Type B pancreatic cell (in vitro differentiated cells): ENCODE results near the gene OST4. TPM values are rescaled to one million over a fixed set of nuclear protein-coding genes. Genes with fewer than 3 reads are reported as not detected.

ENCODE experiments used
- DNase-seq: peaks from one replicate; pipeline ENCODE4 v3.0.0; 2021; ENCODE audit warnings: mixed read lengths; ENCODE audit not compliant: unreplicated experiment; ENCODE audit errors: extremely low spot score
- H3K27ac Mint-ChIP-seq: 2 replicates; pipeline ENCODE4 v1.8.0; 2021; ENCODE audit warnings: mild to moderate bottlenecking, mixed read lengths
- H3K27me3 Mint-ChIP-seq: 2 replicates; pipeline ENCODE4 v1.8.0; 2021; ENCODE audit warnings: mixed read lengths
- H3K36me3 Mint-ChIP-seq: 2 replicates; pipeline ENCODE4 v1.8.0; 2021; ENCODE audit warnings: mixed read lengths
- H3K4me1 Mint-ChIP-seq: one replicate; pipeline ENCODE4 v1.8.0; 2021; ENCODE audit warnings: mixed read lengths; ENCODE audit not compliant: unreplicated experiment
- H3K4me3 Mint-ChIP-seq: 2 replicates; pipeline ENCODE4 v1.8.0; 2021; ENCODE audit warnings: mild to moderate bottlenecking, mixed read lengths
- H3K9me3 Mint-ChIP-seq: 2 replicates; pipeline ENCODE4 v1.8.0; 2021; ENCODE audit warnings: mixed read lengths
- total RNA-seq: library from RNA; stranded (reverse); gene quantifications from 2 replicates; pipeline ENCODE4 v1.2.1, GENCODE V29; 2021; ENCODE audit warnings: low replicate concordance
- TF ChIP-seq, protein P1 (sequence below): fragments of 200-600 bp; sonication (generic); conservative IDR thresholded peaks from 2 replicates; pipeline ENCODE4 v1.5.0; 2021; ENCODE audit warnings: antibody characterized with exemption, mild to moderate bottlenecking

OST4 gene
- total RNA-seq, 1 donor from 2014 or later: 298 TPM

DNA sequence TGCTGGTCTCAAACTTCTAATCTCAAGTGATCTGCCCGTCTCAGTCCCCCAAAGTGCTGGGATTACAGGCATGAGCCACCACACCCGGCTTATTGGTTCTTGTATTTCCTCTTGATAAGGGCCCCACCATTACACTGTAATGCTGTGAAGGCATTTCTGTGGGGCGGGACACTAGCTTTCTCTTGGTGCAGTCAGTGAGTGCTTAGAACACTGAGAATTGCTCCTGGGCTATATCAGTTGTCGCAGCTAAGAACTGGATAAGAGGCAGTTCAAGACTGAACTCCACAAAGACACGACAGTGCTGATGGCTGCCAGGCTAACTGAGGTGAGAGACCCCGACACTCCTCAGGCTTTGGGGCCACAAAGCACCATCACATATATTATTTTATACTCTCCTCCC lies 17.2 kb upstream of the OST4 start:
- H3K27ac Mint-ChIP-seq: no peak overlapping the region
- DNase-seq: no peak
- H3K27me3 Mint-ChIP-seq: peaks cover 10% of the 10 kb centered on the region
- peak overlapping the region; percentile 51 for H3K4me3 Mint-ChIP-seq
- H3K9me3 Mint-ChIP-seq: no peaks in the 10 kb centered on the region
- TF ChIP-seq, protein P1, sequence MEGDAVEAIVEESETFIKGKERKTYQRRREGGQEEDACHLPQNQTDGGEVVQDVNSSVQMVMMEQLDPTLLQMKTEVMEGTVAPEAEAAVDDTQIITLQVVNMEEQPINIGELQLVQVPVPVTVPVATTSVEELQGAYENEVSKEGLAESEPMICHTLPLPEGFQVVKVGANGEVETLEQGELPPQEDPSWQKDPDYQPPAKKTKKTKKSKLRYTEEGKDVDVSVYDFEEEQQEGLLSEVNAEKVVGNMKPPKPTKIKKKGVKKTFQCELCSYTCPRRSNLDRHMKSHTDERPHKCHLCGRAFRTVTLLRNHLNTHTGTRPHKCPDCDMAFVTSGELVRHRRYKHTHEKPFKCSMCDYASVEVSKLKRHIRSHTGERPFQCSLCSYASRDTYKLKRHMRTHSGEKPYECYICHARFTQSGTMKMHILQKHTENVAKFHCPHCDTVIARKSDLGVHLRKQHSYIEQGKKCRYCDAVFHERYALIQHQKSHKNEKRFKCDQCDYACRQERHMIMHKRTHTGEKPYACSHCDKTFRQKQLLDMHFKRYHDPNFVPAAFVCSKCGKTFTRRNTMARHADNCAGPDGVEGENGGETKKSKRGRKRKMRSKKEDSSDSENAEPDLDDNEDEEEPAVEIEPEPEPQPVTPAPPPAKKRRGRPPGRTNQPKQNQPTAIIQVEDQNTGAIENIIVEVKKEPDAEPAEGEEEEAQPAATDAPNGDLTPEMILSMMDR: no peak
- peaks cover 4% of the 10 kb centered on the region for H3K4me1 Mint-ChIP-seq
- no peaks in the 10 kb centered on the region for H3K36me3 Mint-ChIP-seq

DNA sequence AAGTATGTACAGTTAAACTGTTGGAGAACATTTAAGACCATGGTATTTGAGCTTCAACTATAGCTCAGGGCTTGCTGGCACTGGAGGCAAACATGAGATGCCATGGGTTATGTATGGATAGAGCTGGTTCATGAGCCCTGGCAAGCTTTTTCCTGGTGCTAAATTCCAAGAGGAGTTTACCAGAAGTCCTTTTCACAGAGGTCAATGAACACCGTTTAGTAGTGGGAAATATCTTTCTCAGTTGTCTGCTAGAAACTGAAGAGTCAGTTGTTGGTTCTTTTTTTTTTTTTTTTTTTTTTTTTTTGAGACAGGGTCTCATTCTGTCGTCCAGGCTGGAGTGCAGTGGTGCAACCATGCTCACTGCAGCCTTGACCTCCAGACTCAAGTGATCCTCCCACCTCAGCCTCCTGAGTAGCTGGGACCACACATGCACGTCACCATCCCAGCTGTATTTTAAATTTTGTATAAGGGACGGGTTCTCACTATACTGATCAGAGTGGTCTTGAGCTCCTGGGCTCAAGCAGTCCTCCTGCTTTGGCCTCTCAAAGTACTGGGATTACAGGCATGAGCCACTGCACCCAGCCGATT lies 16.5 kb upstream of the OST4 start:
- Mint-ChIP-seq H3K4me3 (peak overlapping the region; percentile 70), H3K9me3 (no peaks in the 10 kb centered on the region), H3K27ac (no peak overlapping the region), H3K4me1 (peaks cover 4% of the 10 kb centered on the region), H3K27me3 (peaks cover 10% of the 10 kb centered on the region), H3K36me3 (no peaks in the 10 kb centered on the region)
- no peak for DNase-seq
- TF ChIP-seq, protein P1: no peak

DNA sequence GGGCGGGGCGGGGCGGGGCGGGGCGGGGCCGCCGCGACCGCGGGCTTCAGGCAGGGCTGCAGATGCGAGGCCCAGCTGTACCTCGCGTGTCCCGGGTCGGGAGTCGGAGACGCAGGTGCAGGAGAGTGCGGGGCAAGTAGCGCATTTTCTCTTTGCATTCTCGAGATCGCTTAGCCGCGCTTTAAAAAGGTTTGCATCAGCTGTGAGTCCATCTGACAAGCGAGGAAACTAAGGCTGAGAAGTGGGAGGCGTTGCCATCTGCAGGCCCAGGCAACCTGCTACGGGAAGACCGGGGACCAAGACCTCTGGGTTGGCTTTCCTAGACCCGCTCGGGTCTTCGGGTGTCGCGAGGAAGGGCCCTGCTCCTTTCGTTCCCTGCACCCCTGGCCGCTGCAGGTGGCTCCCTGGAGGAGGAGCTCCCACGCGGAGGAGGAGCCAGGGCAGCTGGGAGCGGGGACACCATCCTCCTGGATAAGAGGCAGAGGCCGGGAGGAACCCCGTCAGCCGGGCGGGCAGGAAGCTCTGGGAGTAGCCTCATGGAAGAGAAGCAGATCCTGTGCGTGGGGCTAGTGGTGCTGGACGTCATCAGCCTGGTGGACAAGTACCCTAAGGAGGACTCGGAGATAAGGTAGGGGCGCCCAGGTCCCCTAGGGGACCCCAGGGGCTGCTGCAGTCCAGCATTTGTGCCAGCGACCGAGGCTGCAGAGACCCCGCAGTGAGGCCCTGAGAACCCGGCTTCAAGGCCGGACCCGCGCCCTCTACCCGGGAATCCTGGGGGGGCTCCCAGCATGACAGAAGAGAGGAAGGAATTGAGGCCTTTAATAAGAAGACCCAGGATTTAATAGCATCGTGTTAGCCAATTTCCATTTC lies 15.5 kb upstream of the OST4 start, which contains the start of gene KHK:
TSS of gene KHK (plus strand) at position 49 of the 870 bp plus-strand sequence. CDS start at position 537, 488 bp downstream.
- no peak for DNase-seq
- Mint-ChIP-seq H3K27me3 (peaks cover 10% of the 10 kb centered on the region), H3K9me3 (no peaks in the 10 kb centered on the region), H3K27ac (peak within 1 kb of the TSS; percentile 55), H3K36me3 (no peaks in the 10 kb centered on the region), H3K4me3 (peak within 1 kb of the TSS; percentile 88), H3K4me1 (peaks cover 4% of the 10 kb centered on the region)
- TF ChIP-seq, protein P1: peak; percentile 49

DNA sequence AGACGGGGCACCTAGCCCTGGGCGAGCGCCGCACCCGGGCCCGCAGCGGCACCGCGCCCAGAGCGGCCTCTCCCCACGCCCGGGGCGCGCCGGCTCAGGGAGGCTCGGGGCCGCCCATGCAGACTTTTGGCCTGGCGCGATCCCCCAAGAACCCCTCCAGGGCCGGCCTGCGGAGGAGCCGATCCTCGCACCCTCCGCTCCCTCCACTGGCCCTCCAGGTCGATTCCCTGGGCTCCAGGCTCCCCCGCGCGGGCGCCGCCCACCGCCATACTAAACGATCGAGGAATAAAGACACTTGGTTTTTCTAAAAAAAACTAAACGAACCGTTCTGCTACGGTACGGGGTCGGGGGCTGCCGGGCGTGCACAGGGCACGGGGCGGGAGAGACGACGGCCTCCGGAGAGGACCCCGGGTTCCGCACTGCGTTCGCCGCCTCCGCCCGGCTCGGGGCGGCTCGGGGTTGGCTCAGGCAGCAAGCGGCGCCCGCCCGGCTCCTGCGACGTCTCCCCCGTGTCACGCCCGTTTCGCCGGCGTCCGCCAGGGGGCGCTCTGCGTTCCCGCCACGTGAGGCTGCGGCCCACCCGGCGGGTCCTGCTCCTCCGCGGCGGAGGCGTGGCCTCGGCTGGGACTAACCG lies 14.8 kb upstream of the OST4 start:
- TF ChIP-seq, protein P1: peak; percentile 97
- Mint-ChIP-seq H3K4me3 (peak overlapping the region; percentile 88), H3K36me3 (peaks cover 3% of the 10 kb centered on the region), H3K9me3 (no peaks in the 10 kb centered on the region), H3K27ac (no peak overlapping the region), H3K27me3 (peaks cover 10% of the 10 kb centered on the region), H3K4me1 (peaks cover 5% of the 10 kb centered on the region)
- DNase-seq: peak; percentile 99

DNA sequence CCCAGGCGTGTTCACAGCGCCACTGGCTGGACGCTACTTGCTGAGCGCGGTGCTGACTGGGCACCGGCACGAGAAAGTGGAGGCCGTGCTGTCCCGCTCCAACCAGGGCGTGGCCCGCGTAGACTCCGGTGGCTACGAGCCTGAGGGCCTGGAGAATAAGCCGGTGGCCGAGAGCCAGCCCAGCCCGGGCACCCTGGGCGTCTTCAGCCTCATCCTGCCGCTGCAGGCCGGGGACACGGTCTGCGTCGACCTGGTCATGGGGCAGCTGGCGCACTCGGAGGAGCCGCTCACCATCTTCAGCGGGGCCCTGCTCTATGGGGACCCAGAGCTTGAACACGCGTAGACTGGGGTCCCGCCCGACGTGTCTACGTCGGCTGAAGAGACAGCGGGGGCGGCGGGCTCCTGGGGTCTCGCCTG lies 14.2 kb upstream of the OST4 start:
- Mint-ChIP-seq H3K27me3 (peaks cover 10% of the 10 kb centered on the region), H3K4me3 (peak overlapping the region; percentile 72), H3K9me3 (no peaks in the 10 kb centered on the region), H3K4me1 (peaks cover 10% of the 10 kb centered on the region), H3K36me3 (peaks cover 5% of the 10 kb centered on the region), H3K27ac (peak overlapping the region; percentile 55)
- TF ChIP-seq, protein P1: no peak
- no peak for DNase-seq
